ENCODE results near the gene PPP1R9B. TPM values are rescaled to one million over a fixed set of nuclear protein-coding genes. Genes with fewer than 3 reads are reported as not detected.

Gene PPP1R9B
- total RNA-seq, 1 experiment from 2014 or later = 21.7 TPM

DNA sequence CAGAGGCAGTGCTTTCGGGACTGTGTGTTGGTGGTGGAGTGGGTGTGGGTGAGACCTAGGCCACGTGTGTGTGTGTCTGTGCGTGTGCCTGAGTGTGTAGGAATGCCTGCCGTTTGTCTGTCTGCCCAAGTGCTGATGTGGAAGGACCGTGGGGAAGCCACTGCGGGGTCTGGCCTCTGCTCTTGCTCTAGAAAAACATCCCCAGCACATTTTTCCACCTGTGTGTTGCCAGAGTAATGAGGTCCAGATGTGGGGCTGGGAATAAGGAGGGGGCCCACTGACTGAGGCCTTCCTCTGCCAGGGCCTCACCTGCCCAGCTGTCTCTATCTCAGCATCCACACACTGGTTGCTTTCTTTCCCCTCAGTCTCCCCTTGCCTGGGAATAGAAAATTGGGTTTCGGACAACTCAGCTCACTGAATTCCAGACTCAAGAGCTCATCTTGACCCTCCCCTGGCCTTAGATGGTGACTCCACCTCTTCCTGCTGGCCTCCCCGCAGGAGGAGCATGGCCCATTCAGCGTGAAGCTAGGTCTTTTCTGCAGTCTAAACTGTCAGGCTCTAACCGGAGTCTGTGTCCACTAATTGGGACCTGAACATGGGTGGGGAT is 23.0 kb upstream of the PPP1R9B start:
- Mint-ChIP-seq H3K36me3 (no peaks in the 10 kb centered on the region), H3K27ac (peak overlapping the region; percentile 18; the same call in 1 of the 2 replicates), H3K4me3 (no peak overlapping the region), H3K27me3 (ENCODE audit: low read depth) (peaks cover 3% of the 10 kb centered on the region; the same call in 1 of the 2 replicates), H3K9me3 (no peaks in the 10 kb centered on the region), H3K4me1 (peaks cover 17% of the 10 kb centered on the region)
- ChIA-PET CTCF (interaction anchor here (0.6 to 2.9 kb wide), 10 partner anchors 12 to 189 kb away, joined by 3 to 14 read pairs (median 4); partner anchors contain the start of genes COL1A1 and TMEM92), POLR2A (interaction anchor here (0.7 kb wide), 1 partner anchor 101 kb away, joined by 3 read pairs; the partner anchor contains the start of gene TMEM92)
- ATAC-seq (no peak; the same call in 1 of the 2 replicates), DNase-seq (ENCODE audit: low spot score) (no peak)
- TF ChIP-seq IRF2 (CRISPR knock-in tag; IDR thresholded peaks at IDR 0.05; ENCODE audit: borderline replicate concordance, low read depth) (no peak), NFE2L1 (CRISPR knock-in tag; IDR thresholded peaks at IDR 0.05) (no peak), OVOL2 (CRISPR knock-in tag; IDR thresholded peaks at IDR 0.05; ENCODE audit: borderline replicate concordance) (no peak), CREB1 (CRISPR knock-in tag; IDR thresholded peaks at IDR 0.05) (no peak), PRRX2 (CRISPR knock-in tag; IDR thresholded peaks at IDR 0.05) (no peak), FOXP1 (CRISPR knock-in tag; IDR thresholded peaks at IDR 0.05; ENCODE audit: borderline replicate concordance) (no peak), NR3C1 (CRISPR knock-in tag; conservative IDR thresholded peaks at IDR 0.05; ENCODE audit: low read depth) (no peak), FOXK1 (CRISPR knock-in tag; IDR thresholded peaks at IDR 0.05) (no peak), ZNF232 (CRISPR knock-in tag; IDR thresholded peaks at IDR 0.05) (no peak)
- TF ChIP-seq, protein P1, sequence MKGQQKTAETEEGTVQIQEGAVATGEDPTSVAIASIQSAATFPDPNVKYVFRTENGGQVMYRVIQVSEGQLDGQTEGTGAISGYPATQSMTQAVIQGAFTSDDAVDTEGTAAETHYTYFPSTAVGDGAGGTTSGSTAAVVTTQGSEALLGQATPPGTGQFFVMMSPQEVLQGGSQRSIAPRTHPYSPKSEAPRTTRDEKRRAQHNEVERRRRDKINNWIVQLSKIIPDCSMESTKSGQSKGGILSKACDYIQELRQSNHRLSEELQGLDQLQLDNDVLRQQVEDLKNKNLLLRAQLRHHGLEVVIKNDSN (CRISPR knock-in tag; IDR thresholded peaks at IDR 0.05) = no peak
- TF ChIP-seq, protein P2, sequence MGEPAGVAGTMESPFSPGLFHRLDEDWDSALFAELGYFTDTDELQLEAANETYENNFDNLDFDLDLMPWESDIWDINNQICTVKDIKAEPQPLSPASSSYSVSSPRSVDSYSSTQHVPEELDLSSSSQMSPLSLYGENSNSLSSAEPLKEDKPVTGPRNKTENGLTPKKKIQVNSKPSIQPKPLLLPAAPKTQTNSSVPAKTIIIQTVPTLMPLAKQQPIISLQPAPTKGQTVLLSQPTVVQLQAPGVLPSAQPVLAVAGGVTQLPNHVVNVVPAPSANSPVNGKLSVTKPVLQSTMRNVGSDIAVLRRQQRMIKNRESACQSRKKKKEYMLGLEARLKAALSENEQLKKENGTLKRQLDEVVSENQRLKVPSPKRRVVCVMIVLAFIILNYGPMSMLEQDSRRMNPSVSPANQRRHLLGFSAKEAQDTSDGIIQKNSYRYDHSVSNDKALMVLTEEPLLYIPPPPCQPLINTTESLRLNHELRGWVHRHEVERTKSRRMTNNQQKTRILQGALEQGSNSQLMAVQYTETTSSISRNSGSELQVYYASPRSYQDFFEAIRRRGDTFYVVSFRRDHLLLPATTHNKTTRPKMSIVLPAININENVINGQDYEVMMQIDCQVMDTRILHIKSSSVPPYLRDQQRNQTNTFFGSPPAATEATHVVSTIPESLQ (CRISPR knock-in tag; IDR thresholded peaks at IDR 0.05) = no peak
- TF ChIP-seq, protein P3, sequence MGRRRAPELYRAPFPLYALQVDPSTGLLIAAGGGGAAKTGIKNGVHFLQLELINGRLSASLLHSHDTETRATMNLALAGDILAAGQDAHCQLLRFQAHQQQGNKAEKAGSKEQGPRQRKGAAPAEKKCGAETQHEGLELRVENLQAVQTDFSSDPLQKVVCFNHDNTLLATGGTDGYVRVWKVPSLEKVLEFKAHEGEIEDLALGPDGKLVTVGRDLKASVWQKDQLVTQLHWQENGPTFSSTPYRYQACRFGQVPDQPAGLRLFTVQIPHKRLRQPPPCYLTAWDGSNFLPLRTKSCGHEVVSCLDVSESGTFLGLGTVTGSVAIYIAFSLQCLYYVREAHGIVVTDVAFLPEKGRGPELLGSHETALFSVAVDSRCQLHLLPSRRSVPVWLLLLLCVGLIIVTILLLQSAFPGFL (CRISPR knock-in tag; IDR thresholded peaks at IDR 0.05; ENCODE audit: borderline replicate concordance) = no peak
- TF ChIP-seq, protein P4, sequence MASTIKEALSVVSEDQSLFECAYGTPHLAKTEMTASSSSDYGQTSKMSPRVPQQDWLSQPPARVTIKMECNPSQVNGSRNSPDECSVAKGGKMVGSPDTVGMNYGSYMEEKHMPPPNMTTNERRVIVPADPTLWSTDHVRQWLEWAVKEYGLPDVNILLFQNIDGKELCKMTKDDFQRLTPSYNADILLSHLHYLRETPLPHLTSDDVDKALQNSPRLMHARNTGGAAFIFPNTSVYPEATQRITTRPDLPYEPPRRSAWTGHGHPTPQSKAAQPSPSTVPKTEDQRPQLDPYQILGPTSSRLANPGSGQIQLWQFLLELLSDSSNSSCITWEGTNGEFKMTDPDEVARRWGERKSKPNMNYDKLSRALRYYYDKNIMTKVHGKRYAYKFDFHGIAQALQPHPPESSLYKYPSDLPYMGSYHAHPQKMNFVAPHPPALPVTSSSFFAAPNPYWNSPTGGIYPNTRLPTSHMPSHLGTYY (CRISPR knock-in tag; IDR thresholded peaks at IDR 0.05) = no peak

DNA sequence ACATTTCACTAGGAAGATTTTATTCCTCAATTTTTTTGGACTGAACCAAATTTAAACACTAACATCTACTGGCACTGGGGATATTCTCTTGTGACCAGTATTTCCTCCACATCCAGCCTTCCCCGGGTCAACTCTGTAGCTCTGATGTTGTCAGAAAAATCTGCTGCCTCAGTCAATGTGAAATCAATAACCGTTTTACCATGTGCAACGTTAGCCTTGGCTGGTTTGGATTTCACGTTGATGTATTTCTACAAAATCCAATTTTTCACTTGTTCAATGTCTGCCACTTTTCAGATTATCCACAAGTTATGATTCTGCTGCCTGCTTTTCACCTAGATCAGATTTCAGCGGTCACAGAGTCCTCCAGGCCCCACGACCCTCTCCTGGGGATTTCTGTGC is 22.5 kb upstream of the PPP1R9B start:
- ChIA-PET CTCF (interaction anchor here (0.7 to 2.9 kb wide), 10 partner anchors 11 to 189 kb away, joined by 3 to 14 read pairs (median 4); partner anchors contain the start of genes COL1A1 and TMEM92), POLR2A (no interaction called here)
- Mint-ChIP-seq H3K27me3 (ENCODE audit: low read depth) (peaks cover 3% of the 10 kb centered on the region; the same call in 1 of the 2 replicates), H3K4me1 (peaks cover 15% of the 10 kb centered on the region), H3K9me3 (no peaks in the 10 kb centered on the region), H3K4me3 (no peak overlapping the region), H3K36me3 (no peaks in the 10 kb centered on the region), H3K27ac (no peak overlapping the region)
- DNase-seq (ENCODE audit: low spot score) (no peak), ATAC-seq (no peak)
- TF ChIP-seq, protein P5, sequence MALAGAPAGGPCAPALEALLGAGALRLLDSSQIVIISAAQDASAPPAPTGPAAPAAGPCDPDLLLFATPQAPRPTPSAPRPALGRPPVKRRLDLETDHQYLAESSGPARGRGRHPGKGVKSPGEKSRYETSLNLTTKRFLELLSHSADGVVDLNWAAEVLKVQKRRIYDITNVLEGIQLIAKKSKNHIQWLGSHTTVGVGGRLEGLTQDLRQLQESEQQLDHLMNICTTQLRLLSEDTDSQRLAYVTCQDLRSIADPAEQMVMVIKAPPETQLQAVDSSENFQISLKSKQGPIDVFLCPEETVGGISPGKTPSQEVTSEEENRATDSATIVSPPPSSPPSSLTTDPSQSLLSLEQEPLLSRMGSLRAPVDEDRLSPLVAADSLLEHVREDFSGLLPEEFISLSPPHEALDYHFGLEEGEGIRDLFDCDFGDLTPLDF (CRISPR knock-in tag; IDR thresholded peaks at IDR 0.05) = no peak
- TF ChIP-seq, protein P6, sequence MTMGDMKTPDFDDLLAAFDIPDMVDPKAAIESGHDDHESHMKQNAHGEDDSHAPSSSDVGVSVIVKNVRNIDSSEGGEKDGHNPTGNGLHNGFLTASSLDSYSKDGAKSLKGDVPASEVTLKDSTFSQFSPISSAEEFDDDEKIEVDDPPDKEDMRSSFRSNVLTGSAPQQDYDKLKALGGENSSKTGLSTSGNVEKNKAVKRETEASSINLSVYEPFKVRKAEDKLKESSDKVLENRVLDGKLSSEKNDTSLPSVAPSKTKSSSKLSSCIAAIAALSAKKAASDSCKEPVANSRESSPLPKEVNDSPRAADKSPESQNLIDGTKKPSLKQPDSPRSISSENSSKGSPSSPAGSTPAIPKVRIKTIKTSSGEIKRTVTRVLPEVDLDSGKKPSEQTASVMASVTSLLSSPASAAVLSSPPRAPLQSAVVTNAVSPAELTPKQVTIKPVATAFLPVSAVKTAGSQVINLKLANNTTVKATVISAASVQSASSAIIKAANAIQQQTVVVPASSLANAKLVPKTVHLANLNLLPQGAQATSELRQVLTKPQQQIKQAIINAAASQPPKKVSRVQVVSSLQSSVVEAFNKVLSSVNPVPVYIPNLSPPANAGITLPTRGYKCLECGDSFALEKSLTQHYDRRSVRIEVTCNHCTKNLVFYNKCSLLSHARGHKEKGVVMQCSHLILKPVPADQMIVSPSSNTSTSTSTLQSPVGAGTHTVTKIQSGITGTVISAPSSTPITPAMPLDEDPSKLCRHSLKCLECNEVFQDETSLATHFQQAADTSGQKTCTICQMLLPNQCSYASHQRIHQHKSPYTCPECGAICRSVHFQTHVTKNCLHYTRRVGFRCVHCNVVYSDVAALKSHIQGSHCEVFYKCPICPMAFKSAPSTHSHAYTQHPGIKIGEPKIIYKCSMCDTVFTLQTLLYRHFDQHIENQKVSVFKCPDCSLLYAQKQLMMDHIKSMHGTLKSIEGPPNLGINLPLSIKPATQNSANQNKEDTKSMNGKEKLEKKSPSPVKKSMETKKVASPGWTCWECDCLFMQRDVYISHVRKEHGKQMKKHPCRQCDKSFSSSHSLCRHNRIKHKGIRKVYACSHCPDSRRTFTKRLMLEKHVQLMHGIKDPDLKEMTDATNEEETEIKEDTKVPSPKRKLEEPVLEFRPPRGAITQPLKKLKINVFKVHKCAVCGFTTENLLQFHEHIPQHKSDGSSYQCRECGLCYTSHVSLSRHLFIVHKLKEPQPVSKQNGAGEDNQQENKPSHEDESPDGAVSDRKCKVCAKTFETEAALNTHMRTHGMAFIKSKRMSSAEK (CRISPR knock-in tag; IDR thresholded peaks at IDR 0.05; ENCODE audit: borderline replicate concordance) = no peak
- no peak for TF ChIP-seq SP1 (CRISPR knock-in tag; conservative IDR thresholded peaks at IDR 0.05)
- no peak for TF ChIP-seq FOXP1 (CRISPR knock-in tag; IDR thresholded peaks at IDR 0.05; ENCODE audit: borderline replicate concordance)
- TF ChIP-seq, protein P4 (CRISPR knock-in tag; IDR thresholded peaks at IDR 0.05) = no peak

All from WTC11 (cell line).